NCI-H146 treated with DMSO at 0.1 percent for 48 hours (cell line): ENCODE data around the gene CTRB1.
"Not testable (repeated sequence)": the region's sequence is repeated elsewhere in the genome, so short reads cannot be mapped to it uniquely, and the experiment has no call there.

Experiments
- DNase-seq: peaks from one replicate; lab custom pipeline; 2025; ENCODE audit not compliant: unreplicated experiment; lab: John Stamatoyannopoulos, UW

Gene CTRB1

GRCh38 chr16:75267631-75268264 is 49.0 kb downstream of the CTRB1 start:
- DNase-seq: no peak

- DNase-seq: not testable (repeated sequence)
Measured at GRCh38 chr16:75269358-75269757, 50.6 kb downstream of the CTRB1 start.

- DNase-seq: no peak
Measured at GRCh38 chr16:75271441-75272096, 52.8 kb downstream of the CTRB1 start.

GRCh38 chr16:75272097-75272551 is 53.3 kb downstream of the CTRB1 start:
- no peak for DNase-seq

- not testable (repeated sequence) for DNase-seq
Measured at GRCh38 chr16:75272629-75273028, 53.8 kb downstream of the CTRB1 start.

- DNase-seq: no peak
Measured at GRCh38 chr16:75273054-75273925, 54.5 kb downstream of the CTRB1 start.
